Keratinocyte (primary cell): ENCODE measurements around the gene HOXB8. TPM values are rescaled to one million over a fixed set of nuclear protein-coding genes. Genes with fewer than 3 reads are reported as not detected.

Source experiments
- DNase-seq: peaks from one replicate; pipeline ENCODE4 v3.0.0-alpha.2; 2011; ENCODE audit warnings: low read depth, missing footprints, low spot score
- FAIRE-seq: peaks from 2 replicates; lab custom pipeline; 2011; peaks lifted over from hg19 to GRCh38; lab: Jason Lieb, UNC
- H2AFZ ChIP-seq: 2 replicates; pipeline ENCODE4 v1.6.0; 2012; ENCODE audit warnings: low read length, control low read depth, inconsistent platforms; ENCODE audit not compliant: control insufficient read depth
- H3K27ac ChIP-seq: 2 replicates; pipeline ENCODE4 v1.5.1; 2011; ENCODE audit warnings: low read length; ENCODE audit not compliant: control insufficient read depth, insufficient read depth
- H3K27me3 ChIP-seq: 3 replicates; pipeline ENCODE4 v1.6.0; 2011; ENCODE audit warnings: low read length; ENCODE audit not compliant: control insufficient read depth, insufficient read depth; ENCODE audit errors: extremely low read depth
- H3K36me3 ChIP-seq, 2 experiments: 2 replicates in 1 of 2; 3 replicates in 1 of 2; pipeline ENCODE4 v1.5.1; 2011; ENCODE audit warnings: low read length in 2 of 2, mild to moderate bottlenecking in 1 of 2; ENCODE audit not compliant: control insufficient read depth in 2 of 2, insufficient read depth in 2 of 2; ENCODE audit errors: extremely low read depth in 1 of 2
- H3K4me1 ChIP-seq: 3 replicates; pipeline ENCODE4 v1.5.1; 2011; ENCODE audit warnings: low read length; ENCODE audit not compliant: control insufficient read depth, insufficient read depth; ENCODE audit errors: extremely low read depth
- H3K4me2 ChIP-seq: 3 replicates; pipeline ENCODE4 v1.6.0; 2011; ENCODE audit warnings: low read depth, low read length; ENCODE audit not compliant: control insufficient read depth, insufficient read depth; ENCODE audit errors: extremely low read depth
- H3K4me3 ChIP-seq, 3 experiments: fragments of 200-600 bp in 1 of 3; sonication (generic) in 1 of 3; 2 replicates in 2 of 3; 3 replicates in 1 of 3; pipeline ENCODE4 v1.5.1; 2011 to 2016; ENCODE audit warnings: low read length in 3 of 3, mild to moderate bottlenecking in 3 of 3, control low read depth in 2 of 3, inconsistent platforms in 1 of 3, low read depth in 1 of 3, mixed read lengths in 1 of 3, mixed run types in 1 of 3, moderate library complexity in 1 of 3; ENCODE audit not compliant: control insufficient read depth in 2 of 3, insufficient read depth in 2 of 3; ENCODE audit errors: extremely low read depth in 1 of 3
- H3K79me2 ChIP-seq: 2 replicates; pipeline ENCODE4 v1.6.0; 2012; ENCODE audit warnings: low read length; ENCODE audit not compliant: control insufficient read depth, insufficient read depth
- H3K9ac ChIP-seq: 3 replicates; pipeline ENCODE4 v1.6.0; 2011; ENCODE audit warnings: low read length; ENCODE audit not compliant: control insufficient read depth, insufficient read depth; ENCODE audit errors: extremely low read depth
- H3K9me1 ChIP-seq: 3 replicates; pipeline ENCODE4 v1.6.0; 2011; ENCODE audit warnings: low read length; ENCODE audit not compliant: control insufficient read depth, insufficient read depth; ENCODE audit errors: extremely low read depth
- H3K9me3 ChIP-seq: 2 replicates; pipeline ENCODE4 v1.5.1; 2012; ENCODE audit warnings: low read depth, low read length; ENCODE audit not compliant: control insufficient read depth
- H4K20me1 ChIP-seq: 3 replicates; pipeline ENCODE4 v1.6.0; 2011; ENCODE audit warnings: low read length; ENCODE audit not compliant: control insufficient read depth, insufficient read depth; ENCODE audit errors: extremely low read depth
- CTCF ChIP-seq, 3 experiments: IDR thresholded peaks in 1 of 3; conservative IDR thresholded peaks in 1 of 3; optimal IDR thresholded peaks in 1 of 3; 2 replicates in 2 of 3; 3 replicates in 1 of 3; pipeline versions ENCODE3 to v1.5.1; 2011; ENCODE audit warnings: low read length in 3 of 3, mild to moderate bottlenecking in 3 of 3, moderate library complexity in 2 of 3, control low read depth in 1 of 3, inconsistent platforms in 1 of 3; ENCODE audit not compliant: insufficient read depth in 2 of 3; ENCODE audit errors: extremely low read depth in 1 of 3
- EZH2 ChIP-seq: IDR thresholded peaks from one replicate; pipeline ENCODE4 v1.6.1; 2012; ENCODE audit warnings: inconsistent platforms, mild to moderate bottlenecking, low read length, moderate library complexity
- dilution Hi-C: fragments of 300-500 bp; cut with MboI; formaldehyde crosslinking; loops from one replicate; pipeline ENCODE4 v1.7.0; 2020; ENCODE audit warnings: low sequenced_read_pairs; ENCODE audit not compliant: extremely low pct_ligation_motif_present
- polyA plus RNA-seq, 5 experiments: library from polyadenylated mRNA; depleted of rRNA in 3 of 5; stranded (reverse) in 3 of 5; stranded (forward) in 1 of 5; unstranded in 1 of 5; fragments of >200 nt; gene quantifications; 1 replicate in 1 of 5; 2 replicates in 3 of 5; 3 replicates in 1 of 5; pipeline versions ENCODE4 v1.2.1 to v1.2.3, GENCODE V29; 2011 to 2012; ENCODE audit warnings: missing spikeins in 2 of 5, low read depth in 1 of 5, low replicate concordance in 1 of 5

HOXB8 gene
- polyA plus RNA-seq, 1 donor (not counting 4 experiments of a cell fraction or from before 2014, with no cell fraction given): not detected

GRCh38 chr17:48601539-48602425, 13.3 kb downstream of the HOXB8 start:
- Histone ChIP-seq H2AFZ (no peak overlapping the region), H3K27me3 (peaks cover 100% of the 10 kb centered on the region), H3K9me1 (no peaks in the 10 kb centered on the region), H3K4me3 (peak overlapping the region in 1 of 3 experiments; percentile 56), H3K27ac (no peak overlapping the region), H3K4me2 (no peak overlapping the region), H3K9me3 (no peaks in the 10 kb centered on the region), H3K36me3 (no peaks in the 10 kb centered on the region), H3K79me2 (no peaks in the 10 kb centered on the region), H3K9ac (no peak overlapping the region), H4K20me1 (no peaks in the 10 kb centered on the region), H3K4me1 (peaks cover 9% of the 10 kb centered on the region)
- no peak for FAIRE-seq
- dilution Hi-C loops: no loop called here
- no peak for TF ChIP-seq CTCF (optimal IDR thresholded peaks at IDR 0.05 in 1 of 3, IDR thresholded peaks at IDR 0.05 in 1 of 3, conservative IDR thresholded peaks at IDR 0.05 in 1 of 3; ENCODE audit: extremely low read depth in 1 of 3, insufficient read depth in 2 of 3, low read length in 3 of 3)
- peak; percentile 90 for TF ChIP-seq EZH2
- DNase-seq: no peak

GRCh38 chr17:48601207-48601538, 13.9 kb downstream of the HOXB8 start:
- Histone ChIP-seq H3K27ac (no peak overlapping the region), H3K27me3 (peaks cover 100% of the 10 kb centered on the region), H3K4me1 (peaks cover 14% of the 10 kb centered on the region), H3K9me1 (no peaks in the 10 kb centered on the region), H4K20me1 (no peaks in the 10 kb centered on the region), H3K79me2 (no peaks in the 10 kb centered on the region), H3K9me3 (no peaks in the 10 kb centered on the region), H3K4me3 (no peak overlapping the region), H3K36me3 (no peaks in the 10 kb centered on the region), H3K4me2 (no peak overlapping the region), H3K9ac (no peak overlapping the region), H2AFZ (no peak overlapping the region)
- DNase-seq (no peak), FAIRE-seq (no peak)
- no peak for TF ChIP-seq CTCF (optimal IDR thresholded peaks at IDR 0.05 in 1 of 3, IDR thresholded peaks at IDR 0.05 in 1 of 3, conservative IDR thresholded peaks at IDR 0.05 in 1 of 3; ENCODE audit: extremely low read depth in 1 of 3, insufficient read depth in 2 of 3, low read length in 3 of 3)
- dilution Hi-C loops: no loop called here
